ENCODE measurements around the gene DNAH12.

The DNAH12 gene

DNA sequence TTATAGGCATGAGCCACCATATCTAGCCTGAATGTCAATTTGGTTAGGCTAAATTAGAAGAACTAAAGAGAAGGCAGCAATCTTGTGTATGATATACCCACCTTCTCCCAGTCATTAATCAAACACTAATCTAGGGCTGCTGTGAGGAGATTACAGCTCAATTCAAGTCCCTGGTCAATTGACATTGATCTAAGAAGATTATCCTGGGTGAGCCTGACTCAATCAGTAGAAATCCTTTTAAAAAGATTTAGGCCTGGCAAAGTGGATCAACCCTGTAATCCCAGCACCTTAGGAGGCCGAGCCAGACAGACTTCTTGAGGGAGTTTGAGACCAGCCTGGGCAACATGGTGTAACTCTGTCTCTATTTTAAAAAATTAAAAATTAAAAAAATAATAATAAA, 2.5 kb upstream of the DNAH12 start:
- ATAC-seq, result no peak
- TF ChIP-seq CREB5 (CRISPR knock-in tag; IDR thresholded peaks at IDR 0.05; ENCODE audit: low read depth) (no peak), ZC3H10 (CRISPR knock-in tag; IDR thresholded peaks at IDR 0.05) (no peak)
- TF ChIP-seq, protein P1, sequence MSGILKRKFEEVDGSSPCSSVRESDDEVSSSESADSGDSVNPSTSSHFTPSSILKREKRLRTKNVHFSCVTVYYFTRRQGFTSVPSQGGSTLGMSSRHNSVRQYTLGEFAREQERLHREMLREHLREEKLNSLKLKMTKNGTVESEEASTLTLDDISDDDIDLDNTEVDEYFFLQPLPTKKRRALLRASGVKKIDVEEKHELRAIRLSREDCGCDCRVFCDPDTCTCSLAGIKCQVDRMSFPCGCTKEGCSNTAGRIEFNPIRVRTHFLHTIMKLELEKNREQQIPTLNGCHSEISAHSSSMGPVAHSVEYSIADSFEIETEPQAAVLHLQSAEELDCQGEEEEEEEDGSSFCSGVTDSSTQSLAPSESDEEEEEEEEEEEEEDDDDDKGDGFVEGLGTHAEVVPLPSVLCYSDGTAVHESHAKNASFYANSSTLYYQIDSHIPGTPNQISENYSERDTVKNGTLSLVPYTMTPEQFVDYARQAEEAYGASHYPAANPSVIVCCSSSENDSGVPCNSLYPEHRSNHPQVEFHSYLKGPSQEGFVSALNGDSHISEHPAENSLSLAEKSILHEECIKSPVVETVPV (CRISPR knock-in tag; IDR thresholded peaks at IDR 0.05), result no peak
- TF ChIP-seq, protein P2, sequence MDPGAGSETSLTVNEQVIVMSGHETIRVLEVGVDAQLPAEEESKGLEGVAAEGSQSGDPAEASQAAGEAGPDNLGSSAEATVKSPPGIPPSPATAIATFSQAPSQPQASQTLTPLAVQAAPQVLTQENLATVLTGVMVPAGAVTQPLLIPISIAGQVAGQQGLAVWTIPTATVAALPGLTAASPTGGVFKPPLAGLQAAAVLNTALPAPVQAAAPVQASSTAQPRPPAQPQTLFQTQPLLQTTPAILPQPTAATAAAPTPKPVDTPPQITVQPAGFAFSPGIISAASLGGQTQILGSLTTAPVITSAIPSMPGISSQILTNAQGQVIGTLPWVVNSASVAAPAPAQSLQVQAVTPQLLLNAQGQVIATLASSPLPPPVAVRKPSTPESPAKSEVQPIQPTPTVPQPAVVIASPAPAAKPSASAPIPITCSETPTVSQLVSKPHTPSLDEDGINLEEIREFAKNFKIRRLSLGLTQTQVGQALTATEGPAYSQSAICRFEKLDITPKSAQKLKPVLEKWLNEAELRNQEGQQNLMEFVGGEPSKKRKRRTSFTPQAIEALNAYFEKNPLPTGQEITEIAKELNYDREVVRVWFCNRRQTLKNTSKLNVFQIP (CRISPR knock-in tag; IDR thresholded peaks at IDR 0.05; ENCODE audit: borderline replicate concordance, low read depth), result no peak

- peak; percentile 59; the same call in 2 of the 3 replicates for ATAC-seq
- TF ChIP-seq ISL1 (CRISPR knock-in tag; IDR thresholded peaks at IDR 0.05) (no peak), TSHZ2 (CRISPR knock-in tag; IDR thresholded peaks at IDR 0.05) (no peak)
These were observed 1.6 kb upstream of the DNAH12 start for GRCh38 chr3:57545636-57546268.

DNA sequence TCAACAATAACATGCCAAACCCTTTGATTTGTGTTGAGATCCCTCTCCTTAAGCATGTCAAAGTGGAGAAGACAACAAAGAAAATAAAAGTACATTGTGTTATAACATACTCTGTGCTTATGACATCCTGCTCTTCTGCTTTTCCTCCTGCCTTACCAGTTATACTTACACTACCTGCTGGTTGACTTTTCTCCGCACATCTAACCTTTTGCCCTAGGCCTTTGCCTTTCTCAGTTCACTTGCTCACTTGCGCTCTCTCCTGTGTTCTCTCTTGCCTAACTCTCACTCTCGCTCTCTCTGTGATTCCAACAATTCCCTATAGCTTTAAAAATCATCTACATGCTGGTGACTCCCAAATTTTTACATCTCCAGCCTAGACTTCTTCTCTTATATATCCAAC, 5.7 kb downstream of the DNAH12 start:
- ATAC-seq, result no peak
- TF ChIP-seq CSDC2 (CRISPR knock-in tag; IDR thresholded peaks at IDR 0.05) (no peak), GLIS3 (CRISPR knock-in tag; IDR thresholded peaks at IDR 0.05) (no peak)

- peak; percentile 83 for ATAC-seq
- TF ChIP-seq TCF4 (CRISPR knock-in tag; IDR thresholded peaks at IDR 0.05; ENCODE audit: borderline replicate concordance), result peak; percentile 55; the same call in 1 of the 2 replicates
- TF ChIP-seq PATZ1 (CRISPR knock-in tag; IDR thresholded peaks at IDR 0.05; ENCODE audit: borderline replicate concordance), result no peak
These were observed 14.0 kb downstream of the DNAH12 start for GRCh38 chr3:57530071-57530608.

DNA sequence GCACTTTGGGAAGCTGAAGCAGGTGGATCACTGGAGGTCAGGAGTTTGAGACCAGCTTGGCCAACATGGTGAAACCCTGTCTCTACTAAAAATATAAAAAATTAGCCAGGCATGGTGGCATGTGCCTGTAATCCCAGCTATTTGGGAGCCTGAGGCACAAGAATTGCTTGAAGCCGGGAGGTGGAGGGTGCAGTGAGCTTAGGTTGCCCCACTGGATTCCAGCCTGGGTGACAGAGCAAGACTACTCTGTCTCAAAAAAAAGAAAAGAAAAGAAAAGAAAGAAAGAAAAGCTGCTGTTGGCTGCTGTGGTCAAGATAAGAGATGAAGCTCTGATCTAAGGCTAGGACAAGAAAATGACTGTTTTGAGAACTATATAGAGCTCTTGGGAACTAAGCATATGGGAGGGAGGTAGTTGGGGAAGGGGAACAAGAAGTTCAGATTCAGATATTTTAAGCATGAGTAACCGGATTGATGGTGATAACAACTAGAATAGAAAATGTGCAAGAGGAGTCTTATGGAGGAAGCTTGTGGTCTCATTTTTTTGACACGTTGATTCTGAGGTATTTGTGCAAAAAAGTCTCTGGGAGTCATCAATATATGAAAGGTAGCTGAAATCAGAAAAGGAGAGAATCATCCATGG, 25.7 kb downstream of the DNAH12 start:
- ATAC-seq, result peak; percentile 22; the same call in 2 of the 3 replicates
- TF ChIP-seq CSDC2 (CRISPR knock-in tag; IDR thresholded peaks at IDR 0.05) (no peak), ZC3H10 (CRISPR knock-in tag; IDR thresholded peaks at IDR 0.05) (no peak), ZFP30 (CRISPR knock-in tag; IDR thresholded peaks at IDR 0.05) (no peak), TCF4 (CRISPR knock-in tag; IDR thresholded peaks at IDR 0.05; ENCODE audit: borderline replicate concordance) (no peak), ESRRG (CRISPR knock-in tag; IDR thresholded peaks at IDR 0.05) (no peak), RARB (CRISPR knock-in tag; IDR thresholded peaks at IDR 0.05) (no peak), ZNF70 (CRISPR knock-in tag; IDR thresholded peaks at IDR 0.05) (no peak), TSHZ2 (CRISPR knock-in tag; IDR thresholded peaks at IDR 0.05) (no peak), TOX (CRISPR knock-in tag; IDR thresholded peaks at IDR 0.05; ENCODE audit: borderline replicate concordance) (no peak), ZNF8 (CRISPR knock-in tag; IDR thresholded peaks at IDR 0.05) (no peak)
- TF ChIP-seq, protein P2 (CRISPR knock-in tag; IDR thresholded peaks at IDR 0.05; ENCODE audit: borderline replicate concordance, low read depth), result no peak
- TF ChIP-seq, protein P1 (CRISPR knock-in tag; IDR thresholded peaks at IDR 0.05), result no peak
